GM21390 (cell line): ENCODE data around the gene PRICKLE1.
A peak's percentile ranks its signal among the peaks of the same experiment; 100 is the strongest.

ENCODE experiments used
- ATAC-seq: cut with Tn5 transposase; IDR thresholded peaks from one replicate; pipeline ENCODE4 v1.9.1; 2021; ENCODE audit not compliant: unreplicated experiment

The PRICKLE1 gene

GRCh38 chr12:42588524-42589464, 752 bp downstream of the PRICKLE1 start:
- peak; percentile 23 for ATAC-seq

DNA sequence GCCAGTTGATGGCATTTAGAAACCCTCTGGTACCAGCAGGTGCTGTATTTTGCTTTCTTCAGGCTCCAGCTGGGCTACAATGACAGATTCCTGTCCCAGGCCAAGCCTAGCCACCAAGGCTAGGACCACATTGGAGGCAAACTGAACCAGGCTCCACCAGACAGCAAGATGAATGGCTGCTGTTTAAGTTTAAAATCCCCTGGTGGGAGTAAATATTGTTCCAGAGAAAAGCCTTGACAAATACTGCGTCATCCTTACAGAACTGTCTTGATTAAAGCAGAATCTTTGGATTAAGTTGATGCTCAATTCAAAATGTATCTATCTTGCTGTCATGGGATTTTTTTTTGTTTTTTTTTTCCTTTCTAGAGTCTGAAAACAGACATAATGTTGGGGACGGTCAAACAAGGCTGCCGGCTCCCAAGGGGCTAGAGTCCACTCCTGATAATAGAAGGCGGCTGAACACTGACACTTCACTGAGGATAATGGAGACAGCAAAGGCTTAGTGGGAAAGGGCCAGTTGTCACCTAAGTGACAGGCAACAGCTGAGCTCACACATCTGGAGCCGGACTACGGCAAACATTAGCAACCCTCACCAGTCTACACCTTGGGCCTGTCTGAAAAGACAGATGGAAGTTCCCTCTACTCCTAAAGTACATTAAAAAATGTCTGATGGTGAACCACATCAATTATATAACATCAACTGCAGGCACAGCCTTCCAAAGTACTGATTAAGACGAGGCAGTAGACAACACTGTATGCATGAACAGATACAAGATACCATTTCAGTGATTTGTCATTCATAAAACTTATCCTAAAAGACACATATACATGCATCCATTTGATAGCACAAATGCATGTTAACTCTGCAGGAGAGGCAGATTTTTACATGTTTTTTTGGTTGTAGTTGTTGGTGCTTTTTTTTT, 1.7 kb downstream of the PRICKLE1 start:
- ATAC-seq = no peak

- no peak for ATAC-seq
Observed at GRCh38 chr12:42586268-42586667, 3.3 kb downstream of the PRICKLE1 start.

GRCh38 chr12:42585841-42586216, 3.7 kb downstream of the PRICKLE1 start:
- ATAC-seq = no peak

DNA sequence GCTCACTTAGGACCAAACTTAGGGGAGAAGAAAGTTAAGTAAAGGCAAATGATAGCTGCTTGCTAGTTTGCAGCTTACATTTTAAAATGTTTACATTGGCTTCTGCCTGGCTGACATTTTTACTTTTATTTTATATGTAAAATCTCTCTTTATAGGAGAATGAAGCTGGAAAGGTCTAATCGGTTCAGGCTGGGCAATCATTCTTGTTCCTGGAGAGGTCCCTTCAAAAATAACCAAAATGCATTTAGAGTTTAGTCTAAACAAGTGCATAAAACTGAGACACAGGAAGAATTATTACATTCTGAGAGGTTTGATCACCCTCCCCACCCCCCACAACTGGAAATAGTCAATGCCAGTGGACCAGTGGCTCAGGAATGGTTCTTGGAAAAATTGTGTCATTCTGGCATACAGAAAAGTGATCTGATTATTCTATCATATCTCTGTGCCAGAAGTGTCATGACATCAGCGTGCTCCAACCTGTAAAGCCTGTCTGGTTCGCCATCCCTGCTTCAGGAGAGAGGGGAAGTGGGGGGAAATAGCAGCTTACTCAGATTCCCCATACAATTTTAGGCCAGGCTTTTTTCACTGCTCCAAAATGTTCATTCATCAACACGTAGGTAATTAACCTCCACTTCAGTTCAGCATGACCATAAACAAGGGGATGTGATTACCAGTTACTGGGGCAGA, 4.2 kb downstream of the PRICKLE1 start:
- ATAC-seq = no peak

GRCh38 chr12:42584651-42585111, 4.9 kb downstream of the PRICKLE1 start:
- no peak for ATAC-seq

- ATAC-seq = no peak
Observed at GRCh38 chr12:42583016-42583415, 6.5 kb downstream of the PRICKLE1 start.

DNA sequence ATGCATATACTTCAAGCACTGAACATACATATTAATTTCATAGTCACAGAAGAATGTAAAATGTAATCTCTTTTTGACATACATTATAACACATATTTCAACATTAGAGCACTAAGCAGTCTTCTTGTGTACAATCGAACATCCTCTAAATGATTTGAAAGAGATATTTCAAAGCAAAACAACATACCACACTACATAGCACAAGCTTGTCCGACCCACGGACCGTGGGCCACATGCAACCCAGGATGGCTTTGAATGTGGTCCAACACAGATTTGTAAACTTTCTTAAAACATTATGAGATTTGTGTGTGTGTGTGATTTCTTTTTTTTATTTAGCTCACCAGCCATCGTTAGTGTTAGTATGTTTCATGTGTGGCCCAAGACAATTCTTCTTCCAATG, 7.0 kb downstream of the PRICKLE1 start:
- no peak for ATAC-seq

DNA sequence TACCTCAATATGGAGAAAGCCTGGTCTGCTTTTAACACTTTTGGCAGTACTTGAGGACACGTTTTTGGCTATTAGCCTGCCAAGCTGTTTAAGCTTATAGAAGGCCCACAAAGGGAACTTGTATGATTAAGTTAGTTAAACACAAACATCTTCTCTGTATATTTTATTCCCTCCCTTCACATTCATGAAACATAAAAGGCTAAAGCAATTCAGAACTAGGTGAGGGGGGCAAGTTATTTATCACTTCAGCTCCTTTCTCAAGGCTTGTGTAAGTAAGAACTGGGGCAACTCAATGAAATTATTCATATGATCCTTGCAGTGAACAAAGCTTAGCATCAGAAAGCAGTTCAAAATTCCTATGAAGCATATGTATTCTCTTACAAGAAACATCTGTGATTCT, 7.5 kb downstream of the PRICKLE1 start:
- ATAC-seq = no peak

GRCh38 chr12:42576374-42576773, 13.2 kb downstream of the PRICKLE1 start:
- no peak for ATAC-seq

DNA sequence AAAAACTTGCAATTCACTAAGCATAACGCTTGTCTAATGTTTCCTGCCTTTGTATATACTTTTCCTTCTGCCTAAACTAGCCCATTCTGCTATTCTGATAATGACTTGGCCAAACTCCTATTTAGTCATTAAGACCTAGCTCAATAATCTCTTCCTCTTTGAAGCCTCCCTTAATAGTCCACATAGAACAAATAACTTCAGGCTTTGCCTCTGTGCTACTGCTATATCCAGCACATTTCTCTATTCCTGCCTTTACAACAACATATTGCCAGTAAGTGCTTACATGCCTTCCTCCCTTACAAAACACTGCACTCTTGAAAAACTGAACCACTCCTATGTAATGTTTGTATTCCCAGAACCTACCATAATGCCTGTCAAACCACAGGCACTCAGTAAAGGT, 13.8 kb downstream of the PRICKLE1 start:
- ATAC-seq = no peak

DNA sequence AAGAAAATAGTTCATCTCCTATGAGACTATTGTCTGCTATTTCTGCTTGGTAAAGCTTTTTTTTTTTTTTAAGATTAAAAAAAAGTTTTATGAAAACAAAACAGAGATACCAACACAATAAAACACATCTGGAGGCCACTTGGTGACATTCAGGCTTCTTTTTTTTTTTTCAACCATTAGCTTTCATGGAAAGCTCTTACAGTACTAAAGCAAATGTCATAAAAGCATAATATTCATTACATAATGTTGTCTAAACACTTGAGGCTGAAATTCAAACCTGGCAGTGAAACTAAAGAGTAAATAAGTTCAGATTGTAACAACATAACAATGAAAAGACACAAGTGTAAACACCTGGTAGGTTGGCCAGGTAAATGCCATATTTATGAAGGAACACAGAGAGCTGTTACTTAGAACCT, 14.7 kb downstream of the PRICKLE1 start:
- no peak for ATAC-seq

DNA sequence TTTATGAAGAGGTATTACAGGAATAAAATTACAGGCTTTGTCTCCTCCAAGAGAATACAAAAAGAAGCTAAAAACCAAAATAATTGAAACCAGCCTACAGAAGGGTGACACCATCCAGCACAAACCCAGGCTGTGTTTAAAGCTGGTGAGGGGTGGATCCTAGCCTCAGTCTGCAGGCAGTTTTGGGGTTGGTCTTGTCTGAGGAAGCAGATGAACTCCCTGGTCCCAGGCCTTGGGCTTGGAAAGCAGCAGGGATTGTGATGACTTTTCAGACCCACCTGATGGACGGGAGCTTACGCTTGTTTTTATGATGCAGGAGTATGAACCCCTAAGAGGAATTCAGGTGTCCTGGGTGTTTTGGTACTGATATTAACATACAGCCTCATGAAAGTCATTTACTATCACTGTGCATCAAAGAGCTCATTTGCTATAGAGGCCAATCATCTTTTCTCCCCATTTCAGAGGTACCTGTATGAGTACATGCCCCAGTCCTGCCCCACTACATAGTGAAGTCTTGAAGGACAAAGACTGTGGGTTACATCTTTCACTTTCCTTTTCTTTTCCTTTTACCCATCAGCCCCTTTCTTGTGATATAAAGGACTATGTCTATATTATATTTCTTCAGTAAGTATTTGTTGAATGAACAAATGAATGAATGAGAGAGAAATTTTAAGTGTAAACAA, 18.1 kb downstream of the PRICKLE1 start:
- no peak for ATAC-seq

DNA sequence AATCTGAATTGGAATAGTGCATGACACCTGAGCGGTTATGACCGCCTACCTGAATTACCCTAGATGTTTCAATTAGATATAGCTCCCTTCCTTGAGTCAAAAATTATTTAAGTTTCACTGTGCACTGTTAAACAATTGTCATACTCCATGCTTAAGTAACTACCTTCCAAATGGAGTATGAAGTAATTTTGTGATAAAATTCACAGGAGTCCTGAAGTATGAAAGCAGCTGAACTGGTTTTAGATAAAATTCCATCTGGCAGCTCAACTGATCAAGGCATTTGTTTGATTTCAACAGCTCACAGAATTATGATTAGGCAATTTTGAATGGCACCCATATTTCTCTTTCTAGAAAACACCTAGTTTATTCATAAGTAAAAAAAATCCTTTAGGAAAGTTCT, 19.5 kb downstream of the PRICKLE1 start:
- no peak for ATAC-seq

DNA sequence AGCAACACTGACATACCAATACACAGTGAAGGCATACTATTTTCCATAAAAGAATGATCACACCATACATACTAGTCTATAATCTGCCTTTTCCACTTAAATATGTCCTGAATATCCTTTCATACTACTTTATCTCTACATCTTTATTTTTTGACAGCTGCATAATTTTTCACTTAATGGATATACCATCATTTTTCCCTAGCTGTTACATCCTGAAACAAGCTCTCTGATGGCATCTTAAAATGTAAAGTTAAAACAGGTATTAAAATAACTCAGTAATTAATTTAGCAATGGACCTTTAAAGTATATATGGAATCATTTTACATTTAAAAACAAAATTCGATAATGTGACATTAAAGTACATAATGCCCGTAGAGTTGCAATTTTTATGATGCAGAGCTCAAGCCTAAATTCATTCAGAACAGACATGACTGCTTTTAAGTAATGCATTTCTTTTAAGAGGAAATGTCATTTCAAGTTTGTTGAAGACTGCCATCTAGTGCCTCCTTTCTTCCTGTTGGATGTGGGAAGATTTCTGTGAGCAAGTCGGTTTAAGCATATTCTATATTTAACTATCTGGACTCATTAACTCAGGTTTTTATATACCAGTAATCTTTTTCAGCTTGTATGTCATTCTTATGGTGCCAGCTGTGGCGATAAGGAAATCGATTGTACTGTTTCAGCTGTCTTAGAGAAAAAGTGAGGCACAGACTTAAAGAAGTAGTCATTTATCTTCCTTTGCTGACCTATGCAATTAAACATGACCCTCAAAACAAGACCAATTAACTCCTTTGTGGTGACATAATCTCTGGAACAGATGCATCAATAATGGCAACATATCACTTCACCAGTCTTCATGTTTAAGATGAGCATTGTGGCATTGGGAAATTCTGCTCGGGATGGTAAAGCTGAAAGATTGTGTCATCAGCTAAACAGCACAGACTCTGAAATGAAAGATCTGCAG, 20.3 kb downstream of the PRICKLE1 start:
- peak; percentile 70 for ATAC-seq

DNA sequence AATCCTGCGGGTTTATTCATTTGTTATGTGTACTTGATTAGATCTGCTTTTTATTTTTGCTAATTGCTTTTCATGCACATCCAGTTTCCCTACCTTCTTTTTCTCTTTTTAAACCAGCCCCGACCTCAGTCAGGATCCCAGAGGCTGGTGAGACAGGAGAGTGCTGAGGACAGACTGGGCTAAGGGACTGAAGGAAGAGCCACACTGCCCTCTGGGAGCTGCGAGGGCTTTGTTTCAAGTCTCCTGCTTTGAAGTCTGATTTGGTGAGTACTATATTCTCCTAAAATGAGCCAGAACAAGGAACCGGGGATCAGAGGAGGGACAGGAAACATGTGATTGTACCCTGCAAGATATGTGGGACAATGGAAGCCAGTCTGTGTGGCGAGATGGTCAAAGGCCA, 23.9 kb downstream of the PRICKLE1 start:
- ATAC-seq = no peak

GRCh38 chr12:42564996-42565395, 24.6 kb downstream of the PRICKLE1 start:
- no peak for ATAC-seq

DNA sequence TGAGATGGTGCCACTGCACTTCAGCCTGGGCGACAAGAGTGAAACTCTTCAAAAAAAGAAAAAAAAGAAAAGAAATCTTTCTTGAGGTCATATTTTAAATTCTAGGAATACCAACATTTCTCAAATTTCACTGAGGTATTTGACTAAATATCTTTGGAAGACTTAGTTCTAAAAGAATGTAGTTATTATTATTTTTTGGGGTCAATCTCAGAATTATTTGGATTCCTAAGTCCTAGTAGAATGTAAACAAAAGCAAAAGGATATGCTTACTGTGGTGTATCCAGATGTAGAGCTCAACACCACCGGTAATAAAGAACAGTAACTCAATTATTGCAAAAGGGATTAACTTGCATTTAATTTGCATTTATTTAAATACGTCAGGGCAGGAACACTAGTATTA, 25.0 kb downstream of the PRICKLE1 start:
- no peak for ATAC-seq

DNA sequence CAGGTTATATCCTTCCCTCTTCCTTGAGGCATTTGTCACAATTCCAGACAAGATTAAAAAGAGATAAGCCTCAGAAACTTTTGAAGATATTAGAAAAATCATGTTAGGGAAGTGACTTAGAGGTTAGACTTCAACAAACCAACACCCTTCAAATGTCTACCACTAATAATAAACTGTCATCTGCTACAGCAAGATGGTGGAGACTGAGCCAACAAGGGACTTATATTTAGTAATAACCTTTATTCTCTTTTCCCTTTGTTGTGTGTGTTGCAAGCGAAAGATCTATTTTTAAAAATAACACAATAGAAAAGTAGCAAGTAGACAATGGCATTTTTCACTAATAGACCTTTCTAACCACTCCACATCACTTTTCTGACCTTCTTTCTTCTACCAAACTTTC, 28.6 kb downstream of the PRICKLE1 start:
- ATAC-seq = no peak
